Measurements from ENCODE around the gene TMEM258.

TMEM258 gene

GRCh38 chr11:61783717-61784505 is 8.5 kb downstream of the TMEM258 start:
- no peak for TF ChIP-seq Cebpa-rat (IDR thresholded peaks at IDR 0.05)
- H4K20me1 ChIP-seq: peaks cover 6 to 74% (median 45%) of the 10 kb centered on the region in 11 experiments; a peak in 17 of 22 replicates

GRCh38 chr11:61782841-61783240 is 9.6 kb downstream of the TMEM258 start:
- Histone ChIP-seq H4K20me1 (peaks cover 6 to 65% (median 37%) of the 10 kb centered on the region in 11 experiments; a peak in 17 of 22 replicates), H3K27ac (no peak overlapping the region), H3K4me1 (peaks cover 13 to 34% (median 27%) of the 10 kb centered on the region in 10 experiments; a peak in 19 of 20 replicates), H3K9ac (peak overlapping the region in 1 of 11 experiments; percentile 30; a peak in 1 of 22 replicates), H3K4me2 (no peak overlapping the region), H3K9me3 (replicated peaks in 1 of 11) (no peaks in the 10 kb centered on the region), H3K4me3 (no peak overlapping the region), H3K27me3 (no peaks in the 10 kb centered on the region), H3K36me3 (peaks cover 29 to 56% (median 38%) of the 10 kb centered on the region in 11 experiments)
- TF ChIP-seq Cebpa-rat (IDR thresholded peaks at IDR 0.05): no peak

More at GRCh38 chr11:61783717-61784505, 8.5 kb downstream of the TMEM258 start:
- H3K4me3 ChIP-seq: no peak overlapping the region
- H3K9me3 ChIP-seq (replicated peaks in 1 of 11): no peaks in the 10 kb centered on the region
- no peak overlapping the region for H3K27ac ChIP-seq
- no peaks in the 10 kb centered on the region for H3K27me3 ChIP-seq
- H3K9ac ChIP-seq: peak overlapping the region in 2 of 11 experiments; percentile 9 to 19; a peak in 1 of 22 replicates
- peaks cover 17 to 41% (median 28%) of the 10 kb centered on the region in 10 experiments; a peak in 19 of 20 replicates for H3K4me1 ChIP-seq
- H3K36me3 ChIP-seq: peaks cover 40 to 66% (median 49%) of the 10 kb centered on the region in 11 experiments
- peak overlapping the region in 2 of 11 experiments; percentile 21 to 22; a peak in 2 of 22 replicates for H3K4me2 ChIP-seq

- peaks cover 6 to 60% (median 31%) of the 10 kb centered on the region in 11 experiments; a peak in 17 of 22 replicates for H4K20me1 ChIP-seq
- H3K27ac ChIP-seq: no peak overlapping the region
- H3K36me3 ChIP-seq: peaks cover 24 to 50% (median 33%) of the 10 kb centered on the region in 11 experiments
Observed at GRCh38 chr11:61782299-61782698, 10.1 kb downstream of the TMEM258 start.

GRCh38 chr11:61781585-61781984 is 10.8 kb downstream of the TMEM258 start:
- H3K27ac ChIP-seq: no peak overlapping the region
- H3K4me2 ChIP-seq: no peak overlapping the region
- H3K36me3 ChIP-seq: peaks cover 17 to 43% (median 26%) of the 10 kb centered on the region in 11 experiments
- no peak overlapping the region for H3K9ac ChIP-seq
- no peak overlapping the region for H3K4me3 ChIP-seq
- no peak for TF ChIP-seq Cebpa-rat (IDR thresholded peaks at IDR 0.05)
- no peaks in the 10 kb centered on the region for H3K27me3 ChIP-seq
- peaks cover 5 to 58% (median 24%) of the 10 kb centered on the region in 11 experiments; a peak in 16 of 22 replicates for H4K20me1 ChIP-seq
- no peaks in the 10 kb centered on the region for H3K9me3 ChIP-seq (replicated peaks in 1 of 11)
- peaks cover 21 to 34% (median 28%) of the 10 kb centered on the region in 10 experiments; a peak in 19 of 20 replicates for H3K4me1 ChIP-seq

More at GRCh38 chr11:61782299-61782698, 10.1 kb downstream of the TMEM258 start:
- Histone ChIP-seq H3K9me3 (replicated peaks in 1 of 11) (no peaks in the 10 kb centered on the region), H3K9ac (peak overlapping the region in 1 of 11 experiments; percentile 30; a peak in 1 of 22 replicates), H3K4me1 (peaks cover 18 to 34% (median 27%) of the 10 kb centered on the region in 10 experiments; a peak in 19 of 20 replicates), H3K4me3 (no peak overlapping the region), H3K4me2 (no peak overlapping the region), H3K27me3 (no peaks in the 10 kb centered on the region)
- no peak for TF ChIP-seq Cebpa-rat (IDR thresholded peaks at IDR 0.05)

GRCh38 chr11:61780581-61781162 is 11.7 kb downstream of the TMEM258 start:
- Histone ChIP-seq H3K9ac (no peak overlapping the region), H3K4me1 (peaks cover 14 to 39% (median 28%) of the 10 kb centered on the region in 10 experiments; a peak in 19 of 20 replicates), H3K36me3 (peaks cover 8 to 34% (median 17%) of the 10 kb centered on the region in 11 experiments; a peak in 21 of 22 replicates), H3K27me3 (no peaks in the 10 kb centered on the region), H3K4me3 (no peak overlapping the region), H3K9me3 (replicated peaks in 1 of 11) (no peaks in the 10 kb centered on the region), H3K4me2 (no peak overlapping the region; a peak in 1 of 22 replicates), H4K20me1 (peaks cover 0 to 52% (median 15%) of the 10 kb centered on the region in 11 experiments; a peak in 15 of 22 replicates), H3K27ac (peak overlapping the region in 1 of 11 experiments; percentile 11; a peak in 1 of 22 replicates)
- no peak for TF ChIP-seq Cebpa-rat (IDR thresholded peaks at IDR 0.05)

- H3K27ac ChIP-seq: no peak overlapping the region; a peak in 1 of 22 replicates
- H3K4me1 ChIP-seq: peaks cover 14 to 39% (median 27%) of the 10 kb centered on the region in 10 experiments; a peak in 19 of 20 replicates
- no peaks in the 10 kb centered on the region for H3K9me3 ChIP-seq (replicated peaks in 1 of 11)
- H3K4me3 ChIP-seq: no peak overlapping the region
- TF ChIP-seq Cebpa-rat (IDR thresholded peaks at IDR 0.05): no peak
- no peaks in the 10 kb centered on the region for H3K27me3 ChIP-seq
- H3K36me3 ChIP-seq: peaks cover under 1 to 26% (median 12%) of the 10 kb centered on the region in 11 experiments; a peak in 15 of 22 replicates
- peak overlapping the region in 1 of 11 experiments; percentile 9; a peak in 2 of 22 replicates for H3K4me2 ChIP-seq
- no peak overlapping the region for H3K9ac ChIP-seq
- H4K20me1 ChIP-seq: peaks cover 0 to 45% (median 7%) of the 10 kb centered on the region in 11 experiments; a peak in 11 of 22 replicates
Observed at GRCh38 chr11:61779666-61780525, 12.5 kb downstream of the TMEM258 start.

- TF ChIP-seq Cebpa-rat (IDR thresholded peaks at IDR 0.05): no peak
- Histone ChIP-seq H3K9ac (no peak overlapping the region), H3K4me1 (peaks cover 14 to 34% (median 25%) of the 10 kb centered on the region in 10 experiments; a peak in 19 of 20 replicates), H3K36me3 (peaks cover 0 to 18% (median 4%) of the 10 kb centered on the region in 11 experiments; a peak in 7 of 22 replicates), H3K4me3 (no peak overlapping the region), H3K4me2 (peak overlapping the region in 1 of 11 experiments; percentile 9; a peak in 1 of 22 replicates), H3K27ac (no peak overlapping the region), H3K9me3 (replicated peaks in 1 of 11) (no peaks in the 10 kb centered on the region), H4K20me1 (peaks cover 0 to 36% (median 0%) of the 10 kb centered on the region in 11 experiments; a peak in 6 of 22 replicates), H3K27me3 (no peaks in the 10 kb centered on the region)
Observed at GRCh38 chr11:61778920-61779650, 13.3 kb downstream of the TMEM258 start.

Data from BLaER1 treated with 17β-estradiol and CSF1 and Interleukin-3, amounts not matched to agents 10 nM and 100 nM (cell line).